GM12878 (cell line): ENCODE results near the gene B4GALT1. TPM values are rescaled to one million over a fixed set of nuclear protein-coding genes. Genes with fewer than 3 reads are reported as not detected.
A peak's percentile ranks its signal among the peaks of the same experiment; 100 is the strongest.

Source experiments
- ATAC-seq: fragments of 200-7000 bp; cut with Tn5 transposase; 3 replicates; pipeline ENCODE4 v1.9.1; 2020; ENCODE audit warnings: mild to moderate bottlenecking, moderate library complexity
- BruUV-seq: library from RNA; stranded (reverse); fragments of 400-500 nt; replicated peaks from 2 replicates; lab custom pipeline; 2021; lab: Mats Ljungman, UMichigan
- CTCF ChIA-PET: fragments of 300-600 bp; sonication (Branson Sonifier 250); formaldehyde crosslinking; extraction: SDS; loops from one replicate; lab custom pipeline; 2021; ENCODE audit warnings: inconsistent platforms; lab: Yijun Ruan, JAX
- POLR2A ChIA-PET: fragments of 350-600 bp; formaldehyde crosslinking; extraction: SDS; loops from one replicate; lab custom pipeline; 2021; ENCODE audit warnings: inconsistent platforms; lab: Charles Lee
- RAD21 ChIA-PET: fragments of 300-600 bp; sonication (Branson Sonifier 250); formaldehyde crosslinking; loops from one replicate; lab custom pipeline; 2023; ENCODE audit warnings: antibody characterized with exemption; ENCODE audit not compliant: unreplicated experiment; lab: Charles Lee
- SMC1A ChIA-PET: fragments of 300-600 bp; sonication (Branson Sonifier 250); formaldehyde crosslinking; loops from one replicate; lab custom pipeline; 2023; ENCODE audit not compliant: unreplicated experiment, uncharacterized antibody; lab: Charles Lee
- DNase-seq: peaks from one replicate; pipeline ENCODE4 v3.0.0-alpha.2; 2011; ENCODE audit warnings: low read depth, low spot score
- FAIRE-seq: peaks from 3 replicates; lab custom pipeline; 2011; peaks lifted over from hg19 to GRCh38; lab: Jason Lieb, UNC
- H2AFZ ChIP-seq: 2 replicates; pipeline ENCODE4 v1.6.0; 2011; ENCODE audit warnings: low read depth, low read length, control low read depth; ENCODE audit not compliant: control insufficient read depth
- H3K27ac ChIP-seq: 2 replicates; pipeline ENCODE4 v1.5.1; 2011; ENCODE audit warnings: control low read depth; ENCODE audit not compliant: control insufficient read depth, insufficient read depth
- H3K27me3 ChIP-seq, 2 experiments: replicated peaks in 1 of 2; 2 replicates each; pipeline versions ENCODE4 v1.6.0 to v1.6.1; 2011; ENCODE audit warnings: low read length in 1 of 2; ENCODE audit not compliant: control insufficient read depth in 2 of 2, insufficient read depth in 2 of 2
- H3K36me3 ChIP-seq, 2 experiments: 2 replicates each; pipeline ENCODE4 v1.5.1; 2011; ENCODE audit warnings: low read length in 1 of 2; ENCODE audit not compliant: control insufficient read depth in 2 of 2, insufficient read depth in 2 of 2
- H3K4me1 ChIP-seq: 2 replicates; pipeline ENCODE4 v1.6.1; 2011; ENCODE audit warnings: mild to moderate bottlenecking, low read length, moderate library complexity, mixed read lengths; ENCODE audit not compliant: control insufficient read depth, insufficient read depth
- H3K4me2 ChIP-seq: 2 replicates; pipeline ENCODE4 v1.6.0; 2011; ENCODE audit warnings: control low read depth; ENCODE audit not compliant: control insufficient read depth, insufficient read depth
- H3K4me3 ChIP-seq: fragments of 200-600 bp; sonication (generic); 2 replicates; pipeline ENCODE4 v1.5.1; 2016
- H3K79me2 ChIP-seq: 2 replicates; pipeline ENCODE4 v1.6.0; 2011; ENCODE audit warnings: low read length; ENCODE audit not compliant: control insufficient read depth, insufficient read depth
- H3K9ac ChIP-seq: 2 replicates; pipeline ENCODE4 v1.8.0; 2011; ENCODE audit warnings: low read length, control low read depth, mixed read lengths; ENCODE audit not compliant: control insufficient read depth, insufficient read depth
- H3K9me3 ChIP-seq: replicated peaks from 3 replicates; pipeline ENCODE4 v1.5.1; 2011; ENCODE audit warnings: mild to moderate bottlenecking, low read length; ENCODE audit not compliant: control insufficient read depth, insufficient read depth
- H4K20me1 ChIP-seq: 2 replicates; pipeline ENCODE4 v1.6.0; 2011; ENCODE audit not compliant: control insufficient read depth, insufficient read depth
- CEBPZ ChIP-seq: fragments of 150-350 bp; IDR thresholded peaks from 2 replicates; pipeline ENCODE4 v1.6.1; 2016; ENCODE audit warnings: low read depth, low read length
- CTCF ChIP-seq, 3 experiments: IDR thresholded peaks in 2 of 3; conservative IDR thresholded peaks in 1 of 3; 2 replicates each; pipeline ENCODE4 v1.5.1; 2011; ENCODE audit warnings: low read depth in 3 of 3, low read length in 3 of 3, mild to moderate bottlenecking in 3 of 3, control low read depth in 2 of 3, moderate library complexity in 2 of 3, inconsistent platforms in 1 of 3, mixed read lengths in 1 of 3; ENCODE audit not compliant: control insufficient read depth in 2 of 3, insufficient read depth in 1 of 3; ENCODE audit errors: extremely low read depth in 1 of 3
- RAD21 ChIP-seq: IDR thresholded peaks from 2 replicates; pipeline ENCODE4 v1.6.1; 2011; ENCODE audit warnings: mild to moderate bottlenecking, low read depth, low read length, moderate library complexity; ENCODE audit not compliant: insufficient read depth
- SMC3 ChIP-seq: IDR thresholded peaks from 2 replicates; pipeline ENCODE4 v1.6.1; 2011; ENCODE audit warnings: low read length, improper control_type of control experiment, borderline replicate concordance
- STAT3 ChIP-seq: IDR thresholded peaks from 2 replicates; pipeline ENCODE4 v1.6.1; 2011; ENCODE audit warnings: low read depth, low read length, improper control_type of control experiment
- TCF3 ChIP-seq: IDR thresholded peaks from 2 replicates; pipeline ENCODE4 v1.6.1; 2012; ENCODE audit warnings: low read depth, mild to moderate bottlenecking, low read length, borderline replicate concordance; ENCODE audit not compliant: insufficient read depth
- WGBS: methylation state at CpG from one replicate; pipeline ENCODE4 v1.1.6; 2016; ENCODE audit warnings: low lambda C conversion rate; ENCODE audit not compliant: insufficient replicate concordance, insufficient coverage; ENCODE audit errors: missing lambda C conversion rate; 5-methylcytosine and 5-hydroxymethylcytosine counted together
- in situ Hi-C: fragments of 300-500 bp; cut with MboI; formaldehyde crosslinking; loops from 9 replicates; pipeline ENCODE4 v1.14.3; 2018; ENCODE audit warnings: mixed read lengths
- intact Hi-C: fragments of 100-400 bp; cut with micrococcal nuclease; formaldehyde crosslinking; loops from one replicate; pipeline ENCODE4 v1.14.2; 2022; ENCODE audit not compliant: unreplicated experiment
- polyA plus RNA-seq, 11 experiments: library from polyadenylated mRNA; depleted of rRNA in 4 of 11; unstranded in 6 of 11; stranded (reverse) in 5 of 11; fragments of >200 nt; fragmentation: Nextera tagmentation in 4 of 11; fragmentation: Illumina TruSeq in 1 of 11; extraction: Ambion mirVana in 4 of 11; extraction: Trizol in 1 of 11; gene quantifications; 1 replicate in 1 of 11; 2 replicates in 10 of 11; pipeline versions ENCODE4 v1.2.1 to v1.2.3, GENCODE V29; 2011 to 2016; ENCODE audit warnings: inconsistent platforms in 2 of 11, missing spikeins in 2 of 11, low read depth in 1 of 11
- total RNA-seq, 4 experiments: library from RNA; depleted of rRNA in 3 of 4; stranded (reverse); fragments of >200 nt in 3 of 4; fragmentation: Illumina TruSeq in 1 of 4; extraction: Trizol in 1 of 4; gene quantifications; 2 replicates each; pipeline versions ENCODE4 v1.2.1 to v1.2.3, GENCODE V29; 2013 to 2021

The B4GALT1 gene
- total and polyA plus RNA-seq, 10 of the 15 experiments (the other 5 are each of a cell fraction or from before 2014, with no cell fraction given), result 12.7 to 79.0 (median 41.0) TPM

GRCh38 chr9:33172256-33173238 is 5.4 kb upstream of the B4GALT1 start (continued):
- no peak for TF ChIP-seq CEBPZ
- TF ChIP-seq, all 136 proteins: peak for 0

- Histone ChIP-seq H3K36me3 (no peaks in the 10 kb centered on the region), H4K20me1 (no peaks in the 10 kb centered on the region), H3K79me2 (peaks cover 22% of the 10 kb centered on the region), H2AFZ (no peak overlapping the region; the same call in 1 of the 2 replicates), H3K27ac (no peak overlapping the region), H3K4me3 (no peak overlapping the region), H3K9me3 (no peaks in the 10 kb centered on the region), H3K4me1 (peaks cover 11% of the 10 kb centered on the region), H3K4me2 (no peak overlapping the region), H3K9ac (no peak overlapping the region), H3K27me3 (no peaks in the 10 kb centered on the region)
- 62% methylated on average over 11 of the region's 11 CpGs for WGBS
- intact Hi-C loops, result no loop called here
- CTCF ChIA-PET, result interaction anchor here (0.7 to 5.1 kb wide), 21 partner anchors 10 to 143 kb away, joined by 3 to 44 read pairs (median 4); partner anchors contain the start of gene SMU1
- RAD21 ChIA-PET, result interaction anchor here (0.5 to 2.9 kb wide), 8 partner anchors 9 to 580 kb away, joined by 3 to 17 read pairs (median 4); no protein-coding TSS in a partner anchor
- no peak for FAIRE-seq
- SMC1A ChIA-PET, result interaction anchor here (0.7 to 3.5 kb wide), 24 partner anchors 9 to 142 kb away, joined by 3 to 23 read pairs (median 3); no protein-coding TSS in a partner anchor
- DNase-seq, result no peak
- no TSS peak for BruUV-seq
- in situ Hi-C loops, result no loop called here
- peak; percentile 71 for TF ChIP-seq RAD21
- TF ChIP-seq CTCF (IDR thresholded peaks at IDR 0.05 in 2 of 3, conservative IDR thresholded peaks at IDR 0.05 in 1 of 3; ENCODE audit: control insufficient read depth in 2 of 3, extremely low read depth in 1 of 3, insufficient read depth in 1 of 3, low read depth in 3 of 3, low read length in 3 of 3), result peak; percentile 43 to 59 (median 46)
- no peak for TF ChIP-seq STAT3
- TF ChIP-seq SMC3, result peak; percentile 66; the same call in 1 of the 2 replicates
- 0 out of 2 replicates have a peak, but pooled peaks have one; percentile 19 for TF ChIP-seq TCF3
- ATAC-seq, result no peak
- POLR2A ChIA-PET, result interaction anchor here (0.6 to 1.6 kb wide), 3 partner anchors 45 to 613 kb away, joined by 3 to 6 read pairs (median 5); no protein-coding TSS in a partner anchor
Observed at GRCh38 chr9:33170464-33171415, 3.6 kb upstream of the B4GALT1 start.
